Measurements from ENCODE around the gene TTLL3.

DNA sequence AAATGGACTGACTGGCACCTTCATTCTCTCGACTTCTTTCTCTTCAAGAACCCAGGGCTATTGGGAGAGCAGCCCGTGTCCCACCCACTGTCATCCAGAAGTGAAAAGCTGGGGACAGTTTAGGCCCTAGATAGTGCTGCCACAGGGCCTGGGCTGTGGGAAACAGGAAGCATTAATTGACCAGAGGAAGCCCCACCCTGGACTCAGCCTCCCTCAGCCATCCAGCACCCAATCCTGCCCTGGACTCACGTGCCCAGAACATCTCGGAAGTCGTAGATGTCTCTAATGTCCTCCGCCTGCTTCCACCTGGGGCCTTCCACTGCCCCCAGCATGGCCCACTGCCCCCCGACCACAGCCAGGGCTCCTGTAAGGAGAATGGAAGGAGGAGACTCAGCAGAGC is 42.6 kb upstream of the TTLL3 start:
- TF ChIP-seq, protein P1, sequence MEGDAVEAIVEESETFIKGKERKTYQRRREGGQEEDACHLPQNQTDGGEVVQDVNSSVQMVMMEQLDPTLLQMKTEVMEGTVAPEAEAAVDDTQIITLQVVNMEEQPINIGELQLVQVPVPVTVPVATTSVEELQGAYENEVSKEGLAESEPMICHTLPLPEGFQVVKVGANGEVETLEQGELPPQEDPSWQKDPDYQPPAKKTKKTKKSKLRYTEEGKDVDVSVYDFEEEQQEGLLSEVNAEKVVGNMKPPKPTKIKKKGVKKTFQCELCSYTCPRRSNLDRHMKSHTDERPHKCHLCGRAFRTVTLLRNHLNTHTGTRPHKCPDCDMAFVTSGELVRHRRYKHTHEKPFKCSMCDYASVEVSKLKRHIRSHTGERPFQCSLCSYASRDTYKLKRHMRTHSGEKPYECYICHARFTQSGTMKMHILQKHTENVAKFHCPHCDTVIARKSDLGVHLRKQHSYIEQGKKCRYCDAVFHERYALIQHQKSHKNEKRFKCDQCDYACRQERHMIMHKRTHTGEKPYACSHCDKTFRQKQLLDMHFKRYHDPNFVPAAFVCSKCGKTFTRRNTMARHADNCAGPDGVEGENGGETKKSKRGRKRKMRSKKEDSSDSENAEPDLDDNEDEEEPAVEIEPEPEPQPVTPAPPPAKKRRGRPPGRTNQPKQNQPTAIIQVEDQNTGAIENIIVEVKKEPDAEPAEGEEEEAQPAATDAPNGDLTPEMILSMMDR (IDR thresholded peaks at IDR 0.05) = no peak
- TF ChIP-seq POLR2AphosphoS5 (IDR thresholded peaks at IDR 0.05; ENCODE audit: low read depth, low read length) = no peak
